GM23338 (cell line): ENCODE data around the gene DACH1. TPM values are rescaled to one million over a fixed set of nuclear protein-coding genes. Genes with fewer than 3 reads are reported as not detected.
A peak's percentile ranks its signal among the peaks of the same experiment; 100 is the strongest.

Experiments used
- ATAC-seq: fragments of 200-7000 bp; cut with Tn5 transposase; 3 replicates; pipeline ENCODE4 v1.9.1; 2020
- DNase-seq: peaks from one replicate; pipeline ENCODE4 v3.0.0-alpha.2; 2015; ENCODE audit warnings: low spot score
- H2AFZ ChIP-seq: fragments of 200-600 bp; sonication (generic); 2 replicates; pipeline ENCODE4 v1.8.0; 2016; ENCODE audit warnings: antibody characterized with exemption, mild to moderate bottlenecking, moderate library complexity
- H3F3A ChIP-seq: fragments of 200-600 bp; sonication (generic); replicated peaks from 2 replicates; pipeline ENCODE4 v1.8.0; 2017; ENCODE audit warnings: antibody characterized with exemption, mixed run types, low read depth
- H3K27ac ChIP-seq: fragments of 200-600 bp; sonication (generic); 2 replicates; pipeline ENCODE4 v1.6.1; 2016; ENCODE audit warnings: low read depth
- H3K27me3 ChIP-seq: fragments of 200-600 bp; sonication (generic); 2 replicates; pipeline ENCODE4 v1.8.0; 2016; ENCODE audit warnings: mild to moderate bottlenecking, mixed run types, moderate library complexity; ENCODE audit not compliant: insufficient read depth
- H3K36me3 ChIP-seq: fragments of 200-600 bp; sonication (generic); 2 replicates; pipeline ENCODE4 v1.8.0; 2016; ENCODE audit warnings: mild to moderate bottlenecking; ENCODE audit not compliant: insufficient read depth
- H3K4me1 ChIP-seq: fragments of 200-600 bp; sonication (generic); 2 replicates; pipeline ENCODE4 v1.8.0; 2016; ENCODE audit warnings: mild to moderate bottlenecking, moderate library complexity; ENCODE audit not compliant: insufficient read depth
- H3K4me2 ChIP-seq: fragments of 200-600 bp; sonication (generic); 2 replicates; pipeline ENCODE4 v1.7.1; 2017; ENCODE audit warnings: mixed run types
- H3K4me3 ChIP-seq: fragments of 200-600 bp; sonication (generic); 2 replicates; pipeline ENCODE4 v1.6.1; 2016; ENCODE audit warnings: mixed run types
- H3K79me2 ChIP-seq: fragments of 200-600 bp; sonication (generic); replicated peaks from 2 replicates; pipeline ENCODE4 v1.8.0; 2017; ENCODE audit warnings: mild to moderate bottlenecking; ENCODE audit not compliant: insufficient read depth
- H3K9me2 ChIP-seq: fragments of 200-600 bp; sonication (generic); 2 replicates; pipeline ENCODE4 v1.8.0; 2017; ENCODE audit not compliant: insufficient read depth
- H4K20me1 ChIP-seq: fragments of 200-600 bp; sonication (generic); replicated peaks from 2 replicates; pipeline ENCODE4 v1.8.0; 2017; ENCODE audit warnings: mild to moderate bottlenecking; ENCODE audit not compliant: insufficient read depth
- H3K27ac Mint-ChIP-seq: 2 replicates; pipeline ENCODE4 v1.8.0; 2020; ENCODE audit warnings: inconsistent platforms, mild to moderate bottlenecking, moderate library complexity, mixed read lengths
- H3K27me3 Mint-ChIP-seq: 3 replicates; pipeline ENCODE4 v1.8.0; 2022; ENCODE audit warnings: low read depth, mild to moderate bottlenecking, moderate library complexity, mixed read lengths, inconsistent platforms; ENCODE audit not compliant: insufficient read depth, poor library complexity
- H3K36me3 Mint-ChIP-seq: 3 replicates; pipeline ENCODE4 v1.8.0; 2021; ENCODE audit warnings: low read depth, mild to moderate bottlenecking, inconsistent platforms, moderate library complexity, mixed read lengths
- H3K4me1 Mint-ChIP-seq: 3 replicates; pipeline ENCODE4 v1.8.0; 2020; ENCODE audit warnings: mild to moderate bottlenecking, inconsistent platforms, mixed read lengths
- H3K4me3 Mint-ChIP-seq: 3 replicates; pipeline ENCODE4 v1.8.0; 2021; ENCODE audit warnings: moderate library complexity, mild to moderate bottlenecking, inconsistent platforms, mixed read lengths
- H3K9me3 Mint-ChIP-seq: 3 replicates; pipeline ENCODE4 v1.8.0; 2020; ENCODE audit warnings: moderate library complexity, mild to moderate bottlenecking, inconsistent platforms, mixed read lengths
- NANOG ChIP-seq: IDR thresholded peaks from 2 replicates; pipeline ENCODE4 v1.6.1; 2016; ENCODE audit warnings: antibody characterized with exemption, borderline replicate concordance
- POLR2AphosphoS5 ChIP-seq: IDR thresholded peaks from 2 replicates; pipeline ENCODE4 v1.6.1; 2016; ENCODE audit warnings: antibody characterized with exemption, low read depth
- REST ChIP-seq: IDR thresholded peaks from one replicate; pipeline ENCODE4 v1.6.1; 2018; ENCODE audit warnings: antibody characterized with exemption; ENCODE audit not compliant: unreplicated experiment
- ZNF114 ChIP-seq: fragments of 250-450 bp; sonication (Bioruptor Pico); IDR thresholded peaks from 2 replicates; pipeline ENCODE4 v1.5.0; 2020; ENCODE audit warnings: mild to moderate bottlenecking, moderate library complexity
- ZNF331 ChIP-seq: fragments of 250-450 bp; sonication (Bioruptor Pico); IDR thresholded peaks from 2 replicates; pipeline ENCODE4 v1.5.0; 2020; ENCODE audit warnings: low read depth, mild to moderate bottlenecking, moderate library complexity
- polyA plus RNA-seq: library from polyadenylated mRNA; unstranded; fragments of >200 nt; fragmentation: Nextera tagmentation; extraction: Ambion mirVana; gene quantifications from 2 replicates; pipeline ENCODE4 v1.2.1, GENCODE V29; 2016
- total RNA-seq: library from RNA; depleted of rRNA; stranded (reverse); fragments of >200 nt; shearing (Covaris generic); gene quantifications from 2 replicates; pipeline ENCODE4 v1.2.3, GENCODE V29; 2014
- TF ChIP-seq, protein P1 (sequence below): fragments of 250-450 bp; sonication (Bioruptor Pico); IDR thresholded peaks from 2 replicates; pipeline ENCODE4 v1.5.0; 2020; ENCODE audit warnings: mild to moderate bottlenecking, moderate library complexity

DACH1 gene
- total and polyA plus RNA-seq, 2 experiments from 2014 or later, result 0.45 to 0.57 TPM

GRCh38 chr13:71714802-71715375, 152.1 kb downstream of the DACH1 start (continued):
- TF ChIP-seq, protein P1, sequence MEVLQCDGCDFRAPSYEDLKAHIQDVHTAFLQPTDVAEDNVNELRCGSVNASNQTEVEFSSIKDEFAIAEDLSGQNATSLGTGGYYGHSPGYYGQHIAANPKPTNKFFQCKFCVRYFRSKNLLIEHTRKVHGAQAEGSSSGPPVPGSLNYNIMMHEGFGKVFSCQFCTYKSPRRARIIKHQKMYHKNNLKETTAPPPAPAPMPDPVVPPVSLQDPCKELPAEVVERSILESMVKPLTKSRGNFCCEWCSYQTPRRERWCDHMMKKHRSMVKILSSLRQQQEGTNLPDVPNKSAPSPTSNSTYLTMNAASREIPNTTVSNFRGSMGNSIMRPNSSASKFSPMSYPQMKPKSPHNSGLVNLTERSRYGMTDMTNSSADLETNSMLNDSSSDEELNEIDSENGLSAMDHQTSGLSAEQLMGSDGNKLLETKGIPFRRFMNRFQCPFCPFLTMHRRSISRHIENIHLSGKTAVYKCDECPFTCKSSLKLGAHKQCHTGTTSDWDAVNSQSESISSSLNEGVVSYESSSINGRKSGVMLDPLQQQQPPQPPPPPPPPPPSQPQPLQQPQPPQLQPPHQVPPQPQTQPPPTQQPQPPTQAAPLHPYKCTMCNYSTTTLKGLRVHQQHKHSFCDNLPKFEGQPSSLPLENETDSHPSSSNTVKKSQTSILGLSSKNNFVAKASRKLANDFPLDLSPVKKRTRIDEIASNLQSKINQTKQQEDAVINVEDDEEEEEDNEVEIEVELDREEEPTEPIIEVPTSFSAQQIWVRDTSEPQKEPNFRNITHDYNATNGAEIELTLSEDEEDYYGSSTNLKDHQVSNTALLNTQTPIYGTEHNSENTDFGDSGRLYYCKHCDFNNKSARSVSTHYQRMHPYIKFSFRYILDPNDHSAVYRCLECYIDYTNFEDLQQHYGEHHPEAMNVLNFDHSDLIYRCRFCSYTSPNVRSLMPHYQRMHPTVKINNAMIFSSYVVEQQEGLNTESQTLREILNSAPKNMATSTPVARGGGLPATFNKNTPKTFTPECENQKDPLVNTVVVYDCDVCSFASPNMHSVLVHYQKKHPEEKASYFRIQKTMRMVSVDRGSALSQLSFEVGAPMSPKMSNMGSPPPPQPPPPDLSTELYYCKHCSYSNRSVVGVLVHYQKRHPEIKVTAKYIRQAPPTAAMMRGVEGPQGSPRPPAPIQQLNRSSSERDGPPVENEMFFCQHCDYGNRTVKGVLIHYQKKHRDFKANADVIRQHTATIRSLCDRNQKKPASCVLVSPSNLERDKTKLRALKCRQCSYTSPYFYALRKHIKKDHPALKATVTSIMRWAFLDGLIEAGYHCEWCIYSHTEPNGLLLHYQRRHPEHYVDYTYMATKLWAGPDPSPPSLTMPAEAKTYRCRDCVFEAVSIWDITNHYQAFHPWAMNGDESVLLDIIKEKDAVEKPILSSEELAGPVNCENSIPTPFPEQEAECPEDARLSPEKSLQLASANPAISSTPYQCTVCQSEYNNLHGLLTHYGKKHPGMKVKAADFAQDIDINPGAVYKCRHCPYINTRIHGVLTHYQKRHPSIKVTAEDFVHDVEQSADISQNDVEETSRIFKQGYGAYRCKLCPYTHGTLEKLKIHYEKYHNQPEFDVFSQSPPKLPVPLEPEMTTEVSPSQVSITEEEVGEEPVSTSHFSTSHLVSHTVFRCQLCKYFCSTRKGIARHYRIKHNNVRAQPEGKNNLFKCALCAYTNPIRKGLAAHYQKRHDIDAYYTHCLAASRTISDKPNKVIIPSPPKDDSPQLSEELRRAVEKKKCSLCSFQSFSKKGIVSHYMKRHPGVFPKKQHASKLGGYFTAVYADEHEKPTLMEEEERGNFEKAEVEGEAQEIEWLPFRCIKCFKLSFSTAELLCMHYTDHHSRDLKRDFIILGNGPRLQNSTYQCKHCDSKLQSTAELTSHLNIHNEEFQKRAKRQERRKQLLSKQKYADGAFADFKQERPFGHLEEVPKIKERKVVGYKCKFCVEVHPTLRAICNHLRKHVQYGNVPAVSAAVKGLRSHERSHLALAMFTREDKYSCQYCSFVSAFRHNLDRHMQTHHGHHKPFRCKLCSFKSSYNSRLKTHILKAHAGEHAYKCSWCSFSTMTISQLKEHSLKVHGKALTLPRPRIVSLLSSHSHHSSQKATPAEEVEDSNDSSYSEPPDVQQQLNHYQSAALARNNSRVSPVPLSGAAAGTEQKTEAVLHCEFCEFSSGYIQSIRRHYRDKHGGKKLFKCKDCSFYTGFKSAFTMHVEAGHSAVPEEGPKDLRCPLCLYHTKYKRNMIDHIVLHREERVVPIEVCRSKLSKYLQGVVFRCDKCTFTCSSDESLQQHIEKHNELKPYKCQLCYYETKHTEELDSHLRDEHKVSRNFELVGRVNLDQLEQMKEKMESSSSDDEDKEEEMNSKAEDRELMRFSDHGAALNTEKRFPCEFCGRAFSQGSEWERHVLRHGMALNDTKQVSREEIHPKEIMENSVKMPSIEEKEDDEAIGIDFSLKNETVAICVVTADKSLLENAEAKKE (CRISPR knock-in tag), result no peak

DNA sequence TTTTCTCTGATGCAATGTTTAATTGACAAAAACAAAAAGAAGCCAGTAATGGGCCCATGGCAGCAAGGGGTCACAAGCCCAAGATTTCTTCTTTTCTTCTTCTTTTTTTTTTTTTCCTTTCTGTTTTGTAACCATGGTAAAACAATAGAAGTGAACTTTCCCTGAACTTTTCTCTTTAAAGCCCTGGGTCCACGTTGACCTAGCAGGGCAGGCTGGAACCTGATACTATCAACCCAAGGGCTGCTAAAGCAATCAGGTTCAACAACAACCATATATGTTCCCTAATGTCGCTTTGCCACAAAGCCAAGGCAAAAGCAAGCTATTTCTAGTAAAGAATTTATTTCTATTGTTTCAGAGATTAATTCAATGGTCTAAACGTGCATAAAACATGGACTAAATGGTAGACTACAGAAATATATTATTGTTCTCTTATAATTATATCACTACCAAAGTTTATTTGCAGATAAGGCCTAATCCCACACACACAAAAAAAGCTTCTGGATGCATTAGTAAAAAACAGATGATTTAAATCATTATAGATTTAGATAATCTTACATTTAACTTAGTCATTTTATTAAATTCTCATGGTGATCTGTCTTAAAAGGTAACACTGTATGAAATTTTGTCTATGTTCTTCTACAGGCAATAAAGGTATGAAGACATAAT, 153.9 kb downstream of the DACH1 start:
- no peaks in the 10 kb centered on the region for H3F3A ChIP-seq
- H3K9me2 ChIP-seq, result no peaks in the 10 kb centered on the region
- no peaks in the 10 kb centered on the region for H3K79me2 ChIP-seq
- Mint-ChIP-seq H3K4me1 (peaks cover 3% of the 10 kb centered on the region; the same call in 2 of the 3 replicates), H3K9me3 (no peaks in the 10 kb centered on the region), H3K27ac (no peak overlapping the region), H3K4me3 (no peak overlapping the region), H3K27me3 (peaks cover 2% of the 10 kb centered on the region), H3K36me3 (no peaks in the 10 kb centered on the region)
- no peak overlapping the region for H3K27ac ChIP-seq
- DNase-seq, result peak; percentile 69
- H3K27me3 ChIP-seq, result no peaks in the 10 kb centered on the region
- no peaks in the 10 kb centered on the region for H3K36me3 ChIP-seq
- H3K4me2 ChIP-seq, result no peak overlapping the region
- no peak overlapping the region for H3K4me3 ChIP-seq
- no peaks in the 10 kb centered on the region for H3K4me1 ChIP-seq
- no peak overlapping the region for H2AFZ ChIP-seq
- ATAC-seq, result peak; percentile 94
- no peaks in the 10 kb centered on the region for H4K20me1 ChIP-seq
- TF ChIP-seq ZNF331 (CRISPR knock-in tag), result no peak
- no peak for TF ChIP-seq ZNF114 (CRISPR knock-in tag)
- no peak for TF ChIP-seq REST
- TF ChIP-seq POLR2AphosphoS5, result no peak
- no peak for TF ChIP-seq NANOG
